ENCODE measurements around the gene RAB5A. TPM values are rescaled to one million over a fixed set of nuclear protein-coding genes. Genes with fewer than 3 reads are reported as not detected.
"Not testable (repeated sequence)": the region's sequence is repeated elsewhere in the genome, so short reads cannot be mapped to it uniquely, and the experiment has no call there.

The RAB5A gene
- total RNA-seq, 1 donor: 100 TPM

DNA sequence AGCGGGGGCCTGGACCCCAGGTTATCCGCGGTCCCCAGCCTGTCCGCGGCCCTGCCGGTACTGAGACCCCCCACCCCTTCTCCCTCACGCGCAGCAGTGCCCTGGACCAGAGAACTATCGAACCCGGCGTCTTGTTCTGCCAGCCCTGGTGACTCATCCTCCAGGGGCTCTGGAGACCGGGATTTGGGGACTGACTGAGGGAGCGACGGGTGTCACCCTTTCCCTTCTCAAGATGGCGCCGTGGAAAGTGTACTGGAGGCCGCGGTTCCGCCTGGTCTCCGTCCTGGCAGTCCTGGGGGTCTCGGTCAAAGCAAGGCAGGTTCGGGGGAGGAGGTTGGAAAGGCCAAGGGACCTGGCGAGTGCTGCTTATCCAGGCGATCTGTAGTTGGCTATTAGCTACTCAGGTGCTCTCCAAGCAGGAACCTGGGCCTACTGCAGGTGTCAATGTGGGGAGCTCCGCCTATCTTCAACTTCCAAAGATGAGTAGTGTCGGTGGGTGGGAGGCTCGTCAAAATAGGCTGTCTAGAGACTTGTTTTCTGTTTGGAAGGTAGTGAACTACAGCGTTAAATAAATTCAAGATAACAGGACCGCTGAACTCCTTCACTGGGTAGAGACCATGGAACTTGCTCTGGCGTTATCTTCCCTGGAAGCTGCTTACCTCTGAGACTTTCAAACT, 790 bp downstream of the RAB5A start:
- H3K4me3 ChIP-seq (ENCODE audit: low read depth, low read length): peak overlapping the region; percentile 99
- TF ChIP-seq CTCF (IDR thresholded peaks at IDR 0.05; ENCODE audit: insufficient read depth, low read depth, low read length): no peak
- peak; percentile 54 for DNase-seq (ENCODE audit: low read depth)

GRCh38 chr3:19948226-19948591, 1.3 kb downstream of the RAB5A start:
- no peak for TF ChIP-seq CTCF (IDR thresholded peaks at IDR 0.05; ENCODE audit: insufficient read depth, low read depth, low read length)
- peak overlapping the region; percentile 99 for H3K4me3 ChIP-seq (ENCODE audit: low read depth, low read length)
- DNase-seq (ENCODE audit: low read depth): no peak

GRCh38 chr3:19950316-19950715, 3.4 kb downstream of the RAB5A start:
- no peak overlapping the region for H3K4me3 ChIP-seq (ENCODE audit: low read depth, low read length)
- no peak for DNase-seq (ENCODE audit: low read depth)
- no peak for TF ChIP-seq CTCF (IDR thresholded peaks at IDR 0.05; ENCODE audit: insufficient read depth, low read depth, low read length)

- no peak overlapping the region for H3K4me3 ChIP-seq (ENCODE audit: low read depth, low read length)
- no peak for DNase-seq (ENCODE audit: low read depth)
- no peak for TF ChIP-seq CTCF (IDR thresholded peaks at IDR 0.05; ENCODE audit: insufficient read depth, low read depth, low read length)
Measured at GRCh38 chr3:19954676-19955075, 7.8 kb downstream of the RAB5A start.

DNA sequence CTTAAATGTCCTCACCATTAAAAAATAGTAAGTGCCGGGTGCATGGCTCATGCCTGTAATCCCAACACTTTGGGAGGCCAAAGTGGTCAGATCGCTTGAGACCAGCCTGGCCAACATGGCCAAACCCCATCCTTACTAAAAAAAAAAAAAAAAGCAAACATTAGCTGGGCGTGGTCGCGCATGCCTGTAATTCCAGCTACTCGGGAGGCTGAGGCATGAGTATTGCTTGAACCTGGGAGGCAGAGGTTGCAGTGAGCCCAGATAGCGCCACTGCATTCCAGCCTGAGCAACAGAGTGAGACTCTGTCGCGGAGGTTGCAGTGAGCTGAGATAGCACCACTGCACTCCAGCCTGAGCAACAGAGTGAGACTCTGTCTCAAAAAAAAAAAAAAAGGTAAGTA, 10.5 kb downstream of the RAB5A start:
- H3K4me3 ChIP-seq (ENCODE audit: low read depth, low read length); DNase-seq (ENCODE audit: low read depth): not testable (repeated sequence)

- no peak for DNase-seq (ENCODE audit: low read depth)
- no peak for TF ChIP-seq CTCF (IDR thresholded peaks at IDR 0.05; ENCODE audit: insufficient read depth, low read depth, low read length)
- no peak overlapping the region for H3K4me3 ChIP-seq (ENCODE audit: low read depth, low read length)
Measured at GRCh38 chr3:19959505-19959904, 12.6 kb downstream of the RAB5A start.

DNA sequence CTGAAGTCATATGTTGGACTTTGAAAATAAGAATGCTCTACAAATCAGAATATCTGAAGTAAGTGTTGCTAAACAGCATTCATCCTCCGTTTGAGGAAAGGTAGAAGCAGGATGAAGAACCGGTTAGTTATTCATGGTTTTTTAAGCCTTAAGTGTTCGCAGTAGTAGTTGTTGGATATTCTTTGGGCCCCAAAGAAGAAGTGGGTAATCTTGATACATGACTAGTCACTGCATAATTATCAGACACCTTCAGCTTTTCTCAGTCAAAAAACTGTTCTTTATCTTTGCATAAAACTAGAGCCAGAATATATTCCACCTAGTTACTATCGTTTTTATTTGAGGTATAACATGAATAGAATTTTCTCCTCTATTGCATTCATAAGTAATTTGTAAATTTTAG, 13.8 kb downstream of the RAB5A start:
- no peak for DNase-seq (ENCODE audit: low read depth)
- TF ChIP-seq CTCF (IDR thresholded peaks at IDR 0.05; ENCODE audit: insufficient read depth, low read depth, low read length): no peak
- H3K4me3 ChIP-seq (ENCODE audit: low read depth, low read length): no peak overlapping the region

Data from fibroblast of villous mesenchyme (primary cell).